Raji (cell line): ENCODE measurements around the gene TNS1.

Source experiments
- POLR2A ChIP-seq: IDR thresholded peaks from 2 replicates; pipeline ENCODE4 v1.6.1; 2011; ENCODE audit warnings: low read depth, low read length, control low read depth; ENCODE audit not compliant: insufficient read depth

Gene TNS1

DNA sequence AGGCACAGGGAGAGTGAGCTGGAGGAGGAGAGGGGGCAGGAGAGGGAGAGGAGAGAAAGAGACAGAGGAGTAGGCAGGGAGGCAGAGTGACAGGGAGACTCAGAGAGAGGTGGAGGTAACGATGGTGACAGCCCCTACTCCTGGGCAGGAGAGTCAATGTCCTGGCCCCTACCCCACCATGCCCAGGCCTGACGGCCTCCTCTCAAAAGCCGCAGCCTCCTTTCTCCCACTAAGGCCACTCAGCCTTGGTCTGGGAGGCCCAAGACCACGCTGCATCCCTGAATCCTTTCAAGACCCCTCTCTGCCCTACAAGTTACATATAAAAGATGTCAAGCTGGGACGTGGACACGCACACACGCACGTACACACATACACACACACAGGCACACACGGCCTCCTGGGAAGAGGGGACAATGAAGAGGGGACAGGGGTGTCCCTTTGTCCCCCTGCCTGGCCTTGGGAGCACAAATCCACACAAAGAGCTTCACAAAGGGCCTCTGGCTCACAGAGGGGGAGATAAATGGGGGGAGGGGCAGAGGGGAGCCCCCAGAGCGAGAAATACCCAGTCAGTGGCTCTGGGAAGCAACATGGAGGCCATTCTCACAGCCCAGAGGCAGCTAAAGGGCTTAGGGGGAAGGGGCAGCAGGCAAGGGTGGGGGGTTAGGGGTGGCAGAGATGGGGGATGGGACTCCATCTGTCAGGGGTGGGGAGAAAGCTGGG is 19.5 kb upstream of the TNS1 start:
- TF ChIP-seq POLR2A = no peak

- no peak for TF ChIP-seq POLR2A
Measured at GRCh38 chr2:218021536-218022071, 18.8 kb upstream of the TNS1 start.

DNA sequence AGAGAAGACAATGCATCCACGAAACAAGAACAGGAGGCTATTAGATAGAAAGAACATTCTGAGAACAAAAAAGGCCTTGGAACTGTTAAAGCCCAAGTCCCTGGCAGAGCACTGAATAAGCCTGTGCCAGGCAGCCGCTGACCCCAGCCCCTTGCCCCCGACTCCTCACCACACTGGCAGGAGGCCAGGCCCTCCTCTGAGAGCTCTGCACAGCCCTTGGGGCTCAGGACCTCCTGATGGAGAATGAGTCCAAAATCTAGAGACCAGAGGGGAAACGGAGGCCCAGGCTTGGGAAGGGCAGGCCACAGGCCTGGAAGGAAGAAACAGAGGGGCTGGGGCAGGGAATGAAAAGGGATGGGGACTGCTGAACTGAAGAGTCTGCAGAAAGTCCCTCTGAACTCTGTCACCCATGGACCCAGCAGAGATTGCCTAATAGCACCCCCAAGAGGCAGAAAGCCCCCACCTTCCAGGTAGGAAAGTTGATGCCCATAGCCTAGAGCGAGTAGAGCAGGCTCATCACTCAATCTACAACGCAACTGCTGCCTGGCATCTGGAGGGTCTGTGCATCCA is 18.3 kb upstream of the TNS1 start:
- no peak for TF ChIP-seq POLR2A

DNA sequence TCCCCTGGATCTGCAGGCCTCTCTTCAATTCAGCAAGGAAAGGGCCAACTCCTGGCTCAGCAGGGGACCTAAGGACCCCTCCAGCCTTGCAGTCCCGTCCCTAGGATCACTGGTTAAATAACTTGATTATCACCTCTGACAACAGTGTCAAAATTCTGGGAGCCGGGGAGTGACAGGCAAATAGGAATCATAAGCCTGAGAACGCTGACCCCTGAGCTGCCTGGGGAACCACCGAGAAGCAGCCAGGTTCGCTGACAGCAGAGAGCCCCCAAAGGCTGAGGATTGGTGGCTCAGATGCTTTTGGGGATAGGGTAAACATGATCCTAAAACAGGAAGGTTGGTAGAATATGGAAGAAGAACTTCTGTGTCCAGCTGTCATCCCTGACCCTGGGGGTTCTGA is 17.5 kb upstream of the TNS1 start:
- no peak for TF ChIP-seq POLR2A

DNA sequence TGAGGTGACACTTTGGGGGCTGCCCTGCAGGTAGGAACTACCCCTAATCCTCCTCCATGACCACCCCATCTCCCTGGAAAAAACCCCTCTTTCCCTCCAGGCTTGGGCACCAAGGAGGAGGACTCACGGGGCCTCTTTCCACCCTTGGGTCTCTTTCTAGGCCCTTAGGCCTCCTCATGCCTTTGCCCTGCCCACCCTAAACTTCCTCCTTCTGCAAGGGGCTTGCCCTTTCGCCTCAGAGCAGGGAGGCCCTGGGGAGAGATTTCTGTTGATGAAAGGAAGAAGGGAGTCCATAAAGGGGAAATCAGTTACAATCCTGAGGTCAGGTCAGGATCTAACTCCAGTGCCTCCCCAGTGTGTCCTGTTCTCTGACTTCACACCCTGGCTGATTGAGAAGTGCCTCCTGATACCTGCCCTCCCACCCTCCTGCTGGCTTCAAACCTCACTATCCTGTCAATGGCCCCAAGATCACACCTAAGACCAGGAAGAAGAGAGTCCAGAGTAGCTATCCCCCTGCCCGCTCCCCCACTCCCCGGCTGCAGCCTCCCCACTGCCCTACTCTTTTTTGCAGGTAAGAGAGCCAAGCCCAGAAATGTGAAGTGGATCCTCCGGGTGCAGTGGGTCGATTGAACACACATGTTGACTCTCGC is 16.7 kb upstream of the TNS1 start:
- no peak for TF ChIP-seq POLR2A

DNA sequence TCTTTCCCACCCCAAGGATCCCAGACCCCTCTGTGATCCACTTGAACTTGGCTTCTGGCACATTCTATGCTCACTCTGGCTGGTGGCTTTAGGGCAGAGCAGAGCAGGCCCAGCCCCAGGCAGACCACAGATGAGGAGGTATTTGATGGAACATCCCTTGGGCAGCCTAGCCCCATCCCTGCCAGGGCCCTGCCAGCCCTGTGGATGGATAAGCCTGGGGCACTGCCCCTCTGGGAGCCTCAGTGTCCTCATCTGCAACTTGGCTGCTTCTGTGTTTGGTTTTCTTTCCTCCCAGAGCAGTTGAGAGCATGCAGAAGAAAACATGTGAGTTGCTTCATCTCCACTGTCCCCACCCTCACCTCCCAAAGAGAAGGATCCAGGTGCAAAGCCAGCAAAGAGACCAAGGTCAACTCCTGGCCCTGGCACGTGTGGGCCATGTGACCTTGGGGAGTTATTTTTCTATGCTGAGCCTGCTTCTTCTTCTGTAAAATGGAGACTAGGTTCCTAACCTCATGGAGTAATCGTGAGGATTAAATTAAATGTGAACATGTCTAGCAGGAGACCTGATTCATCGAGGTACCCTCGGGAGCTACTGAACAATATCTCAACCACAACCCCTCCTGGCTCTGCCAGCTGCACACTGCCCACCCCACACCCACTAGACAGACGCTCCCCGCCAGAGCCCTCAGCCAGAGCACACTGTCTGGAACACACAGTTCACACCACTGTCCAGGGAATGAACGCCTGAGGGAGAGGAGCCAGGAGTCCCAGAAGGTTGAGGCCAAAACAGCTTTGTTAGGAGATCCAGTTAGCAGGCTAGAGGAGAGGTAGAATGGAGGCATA is 14.6 kb upstream of the TNS1 start:
- no peak for TF ChIP-seq POLR2A

- no peak for TF ChIP-seq POLR2A
Measured at GRCh38 chr2:218016810-218017209, 14.0 kb upstream of the TNS1 start.

DNA sequence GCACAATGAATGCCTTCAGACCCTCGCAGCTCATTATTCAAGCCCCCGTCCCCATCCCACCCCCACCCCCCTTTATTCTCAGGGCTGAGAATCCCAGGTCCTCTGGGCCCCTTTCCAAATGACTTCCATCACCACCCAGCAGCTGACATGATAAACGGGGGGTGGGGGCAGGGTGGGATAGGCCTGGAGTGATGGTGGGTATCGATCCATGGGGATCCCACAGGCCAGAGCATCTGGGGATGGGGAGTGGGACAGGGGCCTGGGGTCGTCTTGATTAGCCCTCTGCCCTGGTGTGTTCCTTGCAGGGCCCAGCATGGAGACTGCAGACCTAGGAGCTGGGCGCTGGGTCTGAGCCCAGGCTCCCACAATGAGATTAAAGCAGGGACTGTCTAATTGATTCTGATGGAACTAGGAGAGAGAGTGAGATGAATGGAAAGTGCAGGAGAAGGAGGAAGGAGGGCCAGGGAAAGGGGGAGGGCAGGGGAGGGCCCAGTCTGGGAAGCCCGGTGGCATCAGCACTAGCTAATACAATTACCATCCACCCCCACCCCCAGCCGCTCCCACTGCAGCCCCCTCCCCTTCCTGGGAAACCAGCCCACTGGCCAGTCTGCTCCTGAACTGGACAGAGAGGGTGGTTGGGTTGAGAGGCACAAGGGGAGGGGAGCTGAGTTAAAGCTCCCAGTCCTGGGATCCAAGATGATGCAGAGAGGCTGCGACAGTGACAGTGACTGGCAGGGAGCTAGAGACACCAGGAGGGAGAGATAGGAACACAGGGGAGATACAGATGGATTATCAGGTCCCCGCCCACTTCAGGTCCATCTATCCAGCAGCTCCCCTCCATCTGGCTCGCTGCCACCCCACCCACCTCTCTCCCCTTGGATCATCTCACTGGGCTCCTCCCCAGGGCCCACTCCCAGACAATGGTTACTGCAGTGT is 13.1 kb upstream of the TNS1 start:
- TF ChIP-seq POLR2A = no peak

GRCh38 chr2:218014706-218015585 is 12.2 kb upstream of the TNS1 start:
- TF ChIP-seq POLR2A = no peak

- TF ChIP-seq POLR2A = no peak
Measured at GRCh38 chr2:218013289-218013688, 10.5 kb upstream of the TNS1 start.

DNA sequence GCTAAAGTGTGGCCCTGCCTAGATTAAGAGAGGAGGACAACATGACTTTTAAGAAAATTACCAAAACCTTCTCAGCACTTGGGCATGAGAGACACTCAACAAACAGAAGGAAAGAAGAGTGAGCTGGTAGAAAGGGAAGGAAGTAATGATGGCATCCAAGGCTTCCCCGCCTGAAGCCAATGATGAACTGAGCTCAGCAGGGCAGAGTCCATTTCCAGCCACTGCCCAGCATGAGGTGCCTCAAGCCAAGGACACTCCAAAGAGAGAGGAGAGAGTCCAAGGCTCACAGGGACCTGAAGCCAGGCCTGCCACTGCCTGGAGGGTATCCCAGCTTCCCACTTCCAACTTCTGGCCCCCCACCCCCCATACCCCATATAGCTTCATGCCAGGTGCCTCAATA is 9.5 kb upstream of the TNS1 start:
- TF ChIP-seq POLR2A = no peak

- TF ChIP-seq POLR2A = no peak
Measured at GRCh38 chr2:218011653-218012040, 8.9 kb upstream of the TNS1 start.

DNA sequence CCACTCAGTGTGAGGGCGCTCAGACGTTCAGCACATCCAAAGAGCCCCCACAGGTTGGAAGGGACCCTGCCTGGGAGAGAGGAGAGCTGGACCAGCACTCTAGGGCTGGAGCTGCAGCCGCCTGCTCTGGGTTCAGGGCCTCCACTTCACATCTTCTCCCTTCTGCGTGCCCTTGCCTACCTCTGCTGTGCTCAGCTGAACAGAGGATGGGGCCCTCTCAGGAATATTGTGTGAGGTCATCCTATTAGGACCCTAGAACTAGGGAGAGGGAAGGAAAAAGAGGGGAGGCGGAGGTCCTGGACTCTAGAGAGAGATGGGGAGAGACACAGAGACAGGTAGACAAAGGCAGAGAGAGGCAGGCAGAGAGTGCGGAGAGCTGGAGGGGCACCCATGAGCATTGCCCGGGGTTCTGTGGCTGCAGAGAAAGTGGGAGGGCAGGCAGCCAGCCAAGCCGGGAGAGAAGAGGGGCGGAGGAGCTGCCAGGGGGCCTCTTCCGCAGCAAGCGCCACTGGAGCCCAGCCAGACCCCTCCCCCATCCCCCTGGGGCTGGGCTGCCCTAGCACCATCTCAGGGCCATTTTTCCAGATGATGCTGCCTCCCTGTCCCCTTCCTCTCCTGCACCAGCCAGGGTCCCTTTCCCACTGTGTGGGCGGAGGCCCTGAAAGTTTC is 8.3 kb upstream of the TNS1 start:
- TF ChIP-seq POLR2A = no peak
